Breast epithelium (tissue), 3 donors: Measurements from ENCODE around the gene TMEM63B.

Source experiments
- CTCF ChIP-seq, 3 donors: fragments of 450-650 bp; IDR thresholded peaks; one replicate each; pipeline ENCODE4 v1.5.1; 2016 to 2017; ENCODE audit warnings: antibody characterized with exemption in 3 of 3, mild to moderate bottlenecking in 3 of 3, moderate library complexity in 3 of 3
- POLR2A ChIP-seq: fragments of 450-650 bp; IDR thresholded peaks from one replicate; pipeline ENCODE4 v1.6.1; 2016; ENCODE audit warnings: antibody characterized with exemption, mild to moderate bottlenecking, moderate library complexity
- POLR2AphosphoS5 ChIP-seq, 3 donors: sonication (generic); formaldehyde crosslinking; IDR thresholded peaks; one replicate each; pipeline ENCODE4 v1.6.1; 2017; ENCODE audit warnings: antibody characterized with exemption in 3 of 3

GRCh38 chr6:44110966-44111365, 16.4 kb upstream of the TMEM63B start:
- TF ChIP-seq CTCF (IDR thresholded peaks at IDR 0.05), result no peak
- no peak for TF ChIP-seq POLR2AphosphoS5 (IDR thresholded peaks at IDR 0.05)
- TF ChIP-seq POLR2A, result no peak
